Inflammatory macrophage treated with lipopolysaccharide for 1 hour (primary cell): ENCODE measurements around the gene COCH.

Source experiments
- DNase-seq, 2 donors: peaks; one replicate each; pipeline ENCODE4 v3.0.0-alpha.2; 2020 to 2022

The COCH gene

GRCh38 chr14:30874120-30874998 is at the start of gene COCH:
Gene COCH (plus strand): TSS chr14:30874559. CDS start chr14:30874939, 380 bp downstream.
- peak in 1 of 2 donors; percentile 14 for DNase-seq

- DNase-seq: no peak
Measured at GRCh38 chr14:30826070-30826469, 48.3 kb upstream of the COCH start.

- DNase-seq: no peak
Measured at GRCh38 chr14:30829853-30830252, 44.5 kb upstream of the COCH start.

GRCh38 chr14:30834353-30834752 is 40.0 kb upstream of the COCH start:
- no peak for DNase-seq

GRCh38 chr14:30838351-30838750 is 36.0 kb upstream of the COCH start:
- no peak for DNase-seq

- DNase-seq: no peak
Measured at GRCh38 chr14:30840086-30840779, 34.1 kb upstream of the COCH start.

GRCh38 chr14:30842431-30842830 is 31.9 kb upstream of the COCH start:
- no peak for DNase-seq

GRCh38 chr14:30848449-30849240 is 25.7 kb upstream of the COCH start:
- DNase-seq: peak; percentile 77 to 81

- DNase-seq: peak; percentile 38 to 70
Measured at GRCh38 chr14:30849354-30849753, 25.0 kb upstream of the COCH start.

GRCh38 chr14:30849983-30850382 is 24.4 kb upstream of the COCH start:
- no peak for DNase-seq

GRCh38 chr14:30853946-30854345 is 20.4 kb upstream of the COCH start:
- DNase-seq: no peak

GRCh38 chr14:30854492-30854891 is 19.9 kb upstream of the COCH start:
- no peak for DNase-seq

GRCh38 chr14:30855345-30856037 is 18.9 kb upstream of the COCH start:
- DNase-seq: peak; percentile 54 to 77

- DNase-seq: no peak
Measured at GRCh38 chr14:30861200-30861599, 13.2 kb upstream of the COCH start.

- no peak for DNase-seq
Measured at GRCh38 chr14:30864934-30865333, 9.4 kb upstream of the COCH start.

GRCh38 chr14:30868736-30869135 is 5.6 kb upstream of the COCH start:
- no peak for DNase-seq

GRCh38 chr14:30869551-30870155 is 4.7 kb upstream of the COCH start:
- DNase-seq: peak in 1 of 2 donors; percentile 12

- no peak for DNase-seq
Measured at GRCh38 chr14:30872602-30873001, 1.8 kb upstream of the COCH start.

- no peak for DNase-seq
Measured at GRCh38 chr14:30873308-30874119, 845 bp upstream of the COCH start.

GRCh38 chr14:30874999-30875787 is 834 bp downstream of the COCH start:
- no peak for DNase-seq

GRCh38 chr14:30875788-30876053 is 1.4 kb downstream of the COCH start:
- no peak for DNase-seq
